SU-DHL-6 (cell line): ENCODE data around the gene DNMBP.

Experiments used
- CTCF ChIP-seq: fragments of 200-600 bp; sonication (generic); IDR thresholded peaks from one replicate; pipeline ENCODE4 v1.5.1; 2017; ENCODE audit warnings: antibody characterized with exemption, mild to moderate bottlenecking, low read length, moderate library complexity; ENCODE audit not compliant: insufficient read depth, poor library complexity, severe bottlenecking
- EZH2phosphoT487 ChIP-seq: fragments of 200-600 bp; sonication (generic), shearing (Covaris generic); conservative IDR thresholded peaks from 2 replicates; pipeline ENCODE4 v1.6.1; 2018; ENCODE audit warnings: mild to moderate bottlenecking, antibody characterized with exemption, low read length, moderate library complexity, mixed read lengths

GRCh38 chr10:99834410-99834809, 175.3 kb downstream of the DNMBP start:
- TF ChIP-seq CTCF, result no peak
- no peak for TF ChIP-seq EZH2phosphoT487
